GM19468 (cell line): ENCODE results near the gene CCDC88C.
A peak's percentile ranks its signal among the peaks of the same experiment; 100 is the strongest.
"Not testable (repeated sequence)": the region's sequence is repeated elsewhere in the genome, so short reads cannot be mapped to it uniquely, and the experiment has no call there.

Experiments
- ATAC-seq: cut with Tn5 transposase; IDR thresholded peaks from one replicate; pipeline ENCODE4 v1.9.1; 2021; ENCODE audit warnings: mild to moderate bottlenecking, moderate library complexity, moderate number of reproducible peaks; ENCODE audit not compliant: unreplicated experiment; ENCODE audit errors: extremely low read depth

The CCDC88C gene

GRCh38 chr14:91234791-91235114 lies 182.9 kb downstream of the CCDC88C start:
- no peak for ATAC-seq

GRCh38 chr14:91233936-91234790 lies 183.5 kb downstream of the CCDC88C start:
- no peak for ATAC-seq

GRCh38 chr14:91232603-91233002 lies 185.0 kb downstream of the CCDC88C start:
- no peak for ATAC-seq

GRCh38 chr14:91232052-91232451 lies 185.6 kb downstream of the CCDC88C start:
- ATAC-seq, result no peak

GRCh38 chr14:91231446-91231845 lies 186.2 kb downstream of the CCDC88C start:
- ATAC-seq, result no peak

- no peak for ATAC-seq
Observed at GRCh38 chr14:91230397-91231035, 187.1 kb downstream of the CCDC88C start.

- peak; percentile 73 for ATAC-seq
Observed at GRCh38 chr14:91229743-91230200, 187.8 kb downstream of the CCDC88C start.

GRCh38 chr14:91229005-91229382 lies 188.6 kb downstream of the CCDC88C start:
- no peak for ATAC-seq

- ATAC-seq, result peak; percentile 77
Observed at GRCh38 chr14:91228112-91229004, 189.3 kb downstream of the CCDC88C start.

- ATAC-seq, result no peak
Observed at GRCh38 chr14:91227183-91227628, 190.4 kb downstream of the CCDC88C start.

- ATAC-seq, result not testable (repeated sequence)
Observed at GRCh38 chr14:91226360-91226759, 191.3 kb downstream of the CCDC88C start.

GRCh38 chr14:91225025-91225424 lies 192.6 kb downstream of the CCDC88C start:
- no peak for ATAC-seq

- ATAC-seq, result no peak
Observed at GRCh38 chr14:91223028-91223783, 194.4 kb downstream of the CCDC88C start.
